Stimulated activated CD8-positive, alpha-beta memory T cell treated with anti-CD3 and anti-CD28 coated beads, Interleukin-15, amount 100 ng/mL, for 1 hour (primary cell): ENCODE results near the gene CEP295NL.

Experiments
- DNase-seq: peaks from one replicate; pipeline ENCODE4 v3.0.0-alpha.2; 2020; ENCODE audit warnings: low read depth

CEP295NL gene

GRCh38 chr17:78864117-78864516 is 38.9 kb downstream of the CEP295NL start:
- no peak for DNase-seq

DNA sequence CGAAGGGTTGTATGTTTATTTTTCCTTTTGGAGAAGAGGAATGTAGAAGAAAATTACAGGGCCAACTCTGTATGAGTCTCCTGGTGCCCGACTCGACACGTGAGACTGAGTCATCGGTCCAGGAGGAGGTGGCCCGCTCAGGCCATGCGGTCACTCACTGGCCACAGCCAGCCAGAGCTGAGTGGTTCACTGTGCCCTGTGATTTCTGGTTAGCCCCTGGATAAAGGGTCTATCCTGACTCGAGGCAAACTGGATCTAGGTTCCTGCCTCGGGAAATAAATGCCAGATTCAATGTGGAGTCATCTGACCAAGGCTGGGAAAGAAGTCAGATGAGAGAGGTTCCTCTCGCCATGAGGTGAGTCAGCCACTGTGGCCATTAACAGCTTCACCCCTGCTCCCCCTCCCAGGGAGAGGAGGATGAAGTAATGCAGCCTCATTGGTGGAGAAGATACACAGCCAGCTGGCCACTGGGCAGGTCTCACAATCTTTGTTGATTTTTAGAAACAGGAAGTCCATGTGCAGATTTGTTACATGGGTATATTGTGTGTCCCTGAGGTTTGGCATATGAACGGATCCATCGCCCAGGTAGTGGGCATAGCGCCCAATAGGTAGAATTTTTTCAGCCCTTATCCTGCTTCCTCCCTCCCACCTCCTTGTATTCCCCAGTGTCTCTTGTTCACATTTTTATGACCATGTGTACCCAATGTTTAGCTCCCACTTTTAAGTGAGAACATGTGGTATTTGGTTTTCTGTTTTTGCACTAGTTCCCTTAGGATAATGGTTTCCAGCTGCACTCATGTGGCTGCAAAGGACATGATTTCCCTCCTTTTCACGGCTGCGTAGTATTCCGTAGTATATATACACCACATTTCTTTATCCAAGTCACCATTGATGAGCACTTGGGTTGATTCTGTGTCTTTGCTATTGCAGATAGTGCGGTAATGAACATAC is 40.7 kb downstream of the CEP295NL start:
- no peak for DNase-seq

DNA sequence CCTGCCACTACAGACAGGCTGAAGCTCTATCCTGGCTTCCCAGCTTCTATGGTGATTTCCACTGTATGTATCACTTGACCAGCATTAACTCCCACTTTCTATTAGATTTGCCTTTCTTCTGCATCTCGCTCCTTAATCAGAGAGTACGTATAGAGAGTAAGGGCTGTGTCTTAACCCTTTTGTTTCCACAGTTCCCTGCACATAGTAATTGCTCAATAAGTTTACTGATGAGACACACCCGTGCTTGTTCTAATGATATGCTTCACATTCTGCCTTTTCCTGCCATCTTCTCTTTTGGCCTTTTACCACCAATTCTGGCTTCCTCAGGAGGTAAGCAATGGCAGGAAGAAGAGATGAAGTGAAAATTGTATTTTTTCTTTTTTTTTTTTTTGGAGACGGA is 41.8 kb downstream of the CEP295NL start:
- no peak for DNase-seq

- no peak for DNase-seq
Observed at GRCh38 chr17:78859051-78859450, 44.0 kb downstream of the CEP295NL start.

DNA sequence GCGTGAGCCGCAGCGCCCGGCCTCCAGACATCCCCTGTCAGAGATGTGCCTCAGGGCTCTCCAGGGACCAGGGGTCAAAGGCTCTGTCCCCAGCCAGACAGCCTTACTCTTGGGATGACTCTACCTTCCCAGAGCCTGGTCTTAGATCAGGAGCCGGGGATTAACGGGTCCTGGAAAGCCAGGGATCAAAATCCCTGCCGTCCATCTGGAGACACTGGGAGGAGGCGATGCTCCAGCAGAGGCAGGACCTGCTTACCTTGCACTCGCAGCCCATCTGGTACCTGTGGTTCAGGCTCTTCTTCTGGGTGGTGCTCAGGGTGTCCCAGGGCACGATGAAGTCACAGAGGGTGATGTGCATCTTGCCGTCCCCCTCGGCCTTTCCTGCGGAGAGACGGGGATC is 45.7 kb downstream of the CEP295NL start:
- DNase-seq = no peak

GRCh38 chr17:78855561-78856165 is 47.3 kb downstream of the CEP295NL start:
- DNase-seq = no peak

DNA sequence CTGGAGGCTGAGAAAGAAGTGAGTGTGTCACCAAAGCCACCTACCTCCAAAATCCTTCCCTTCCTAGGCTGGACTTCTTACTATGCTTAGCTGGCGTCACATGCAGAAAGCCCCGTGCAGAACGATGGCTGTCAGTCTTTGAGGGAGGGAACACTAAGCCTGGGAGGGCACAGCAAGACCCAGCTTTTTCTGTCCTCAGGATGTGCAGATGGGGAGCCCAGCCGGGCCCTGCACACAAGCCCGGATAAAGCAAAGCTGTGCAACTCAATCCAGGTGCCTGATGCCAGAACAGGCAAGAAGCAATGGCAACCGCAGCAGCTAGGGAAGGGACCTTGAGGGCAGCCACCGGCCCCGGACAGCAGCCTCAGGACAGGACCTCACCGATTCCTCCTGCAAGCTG is 48.5 kb downstream of the CEP295NL start:
- DNase-seq = no peak

- no peak for DNase-seq
Observed at GRCh38 chr17:78853926-78854394, 49.0 kb downstream of the CEP295NL start.

DNA sequence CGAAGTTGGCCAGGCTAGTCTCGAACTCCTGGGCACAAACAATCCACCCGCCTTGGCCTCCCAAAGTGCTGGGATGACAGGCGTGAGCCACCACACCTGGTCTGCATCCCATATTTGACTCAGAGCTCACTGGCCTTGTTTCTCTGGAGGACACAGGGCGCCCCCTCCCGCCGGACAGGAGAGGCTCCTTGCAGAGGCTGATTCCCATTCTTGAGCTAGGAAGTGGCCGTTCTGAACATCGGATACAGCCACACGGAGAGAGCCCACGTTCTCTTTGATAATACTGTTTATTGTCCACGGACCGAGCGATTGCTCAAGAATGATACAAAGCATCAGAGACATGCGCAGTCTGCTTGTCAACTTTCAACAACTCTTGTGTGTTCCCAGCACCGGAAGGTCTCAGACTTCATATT is 50.3 kb downstream of the CEP295NL start:
- DNase-seq = no peak

DNA sequence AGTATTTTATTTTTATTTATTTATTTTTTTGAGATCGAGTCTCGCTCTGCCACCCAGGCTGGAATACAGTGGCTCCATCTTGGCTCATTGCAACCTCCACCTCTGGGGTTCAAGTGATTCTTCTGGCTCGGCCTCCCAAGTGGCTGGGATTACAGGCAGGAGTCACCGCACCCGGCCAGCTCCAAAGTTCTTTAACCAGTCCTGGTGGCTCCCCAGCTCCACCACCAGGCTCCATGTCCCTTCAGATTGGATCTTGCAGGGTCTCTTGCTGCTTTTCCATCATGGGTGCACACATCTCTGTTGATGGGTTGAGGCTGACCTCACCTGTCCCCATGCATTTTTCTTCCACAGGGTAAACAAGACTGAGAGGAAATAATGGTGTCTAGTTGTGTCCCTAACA is 54.0 kb downstream of the CEP295NL start:
- DNase-seq = no peak

GRCh38 chr17:78847052-78847451 is 55.9 kb downstream of the CEP295NL start:
- no peak for DNase-seq

DNA sequence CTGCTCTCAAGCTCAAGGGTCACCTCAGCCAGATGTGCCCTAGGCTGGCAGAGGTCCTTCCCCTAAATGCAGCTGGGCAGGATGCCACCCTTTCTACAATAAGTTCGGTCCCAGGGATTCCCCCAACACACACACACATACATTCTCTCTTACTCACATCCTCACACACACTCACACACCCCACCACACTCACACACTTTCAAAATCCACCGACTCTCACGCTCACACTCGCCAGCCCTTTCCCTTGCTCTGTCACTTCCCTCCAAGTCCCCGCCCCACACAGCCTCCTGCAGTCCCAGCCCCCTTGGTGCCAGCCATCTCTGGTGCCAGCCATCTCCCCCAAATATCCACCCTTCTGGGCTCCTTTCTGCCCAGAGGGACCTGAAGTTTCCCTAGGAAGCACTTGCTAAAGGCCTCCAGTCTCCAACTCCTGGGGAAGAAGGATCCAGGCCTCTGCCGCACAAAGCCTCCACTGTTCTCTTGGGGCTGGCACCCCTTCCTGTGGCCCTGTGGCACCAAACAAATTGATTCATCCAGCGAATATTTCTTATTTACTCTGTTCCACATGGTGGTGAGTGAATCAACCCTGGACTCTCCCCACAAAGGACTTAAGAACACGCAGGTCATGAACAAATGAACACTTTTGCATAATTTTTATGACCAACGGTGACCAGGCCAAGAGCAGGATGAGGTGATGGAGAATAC is 58.5 kb downstream of the CEP295NL start:
- DNase-seq = no peak

- peak; percentile 27 for DNase-seq
Observed at GRCh38 chr17:78842881-78843565, 60.0 kb downstream of the CEP295NL start.

DNA sequence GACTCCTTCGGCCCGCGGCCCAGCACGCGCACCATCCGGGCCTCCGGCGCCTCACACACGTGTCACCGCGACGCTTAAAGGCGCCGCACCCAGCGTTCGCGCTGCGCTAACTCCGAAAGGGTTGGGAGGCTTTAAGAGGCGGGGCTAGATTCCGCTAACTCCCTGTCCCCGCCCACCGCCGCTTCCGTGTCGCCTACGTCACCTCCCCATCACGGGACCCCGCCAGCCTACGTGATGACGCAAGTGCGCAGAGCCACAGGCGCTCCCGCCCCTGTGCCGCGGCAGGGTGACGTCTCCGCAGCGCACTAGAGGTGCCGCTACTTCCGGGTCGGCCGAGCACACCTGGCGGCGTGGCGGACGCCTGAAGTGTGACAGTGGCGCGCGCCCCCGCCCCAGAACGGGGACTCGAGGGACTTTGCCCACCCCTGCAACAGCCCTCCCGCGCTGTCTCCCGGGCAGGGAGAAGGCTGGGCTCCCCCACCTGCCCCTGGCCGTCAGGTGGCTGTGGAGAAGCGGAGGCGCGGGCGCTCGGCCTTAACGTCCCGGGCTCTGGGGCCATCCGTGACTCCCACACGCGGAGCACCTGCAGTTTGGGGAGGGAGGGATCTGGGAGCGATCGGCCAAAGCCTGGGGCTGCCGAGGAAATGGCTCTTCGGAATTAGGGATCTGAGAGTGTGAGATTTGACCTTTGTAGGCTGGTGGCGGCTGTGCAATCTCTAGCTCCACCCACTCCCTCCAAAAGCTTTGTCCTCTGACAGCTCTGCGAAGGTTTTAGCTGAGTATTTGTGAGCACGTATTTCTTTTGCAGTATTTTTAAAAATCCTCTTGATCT is 62.0 kb downstream of the CEP295NL start, which contains the start of gene USP36:
USP36 (minus strand) TSS at position 35 of the 832 bp plus-strand sequence. CDS start 4,451 bp downstream, outside the sequence.
- peak; percentile 100 for DNase-seq
